Adrenal gland (tissue), 12 donors: ENCODE results near the gene CNN3. TPM values are rescaled to one million over a fixed set of nuclear protein-coding genes. Genes with fewer than 3 reads are reported as not detected.

Experiments used
- DNase-seq, 7 donors: peaks; one replicate each; pipeline ENCODE4 v3.0.0-alpha.2; 2019 to 2020
- H3K27ac ChIP-seq, 5 donors: fragments of 200-600 bp; sonication (generic) in 4 of 5; 1 replicate in 3 of 5; 2 replicates in 2 of 5; pipeline versions ENCODE4 v1.5.1 to v1.8.0; 2016 to 2020; ENCODE audit warnings: mild to moderate bottlenecking in 1 of 5
- H3K27me3 ChIP-seq: fragments of 200-600 bp; 2 replicates; pipeline ENCODE4 v1.8.0; 2021
- H3K36me3 ChIP-seq, 2 donors: fragments of 200-600 bp; replicated peaks in 1 of 2; 1 replicate in 1 of 2; 2 replicates in 1 of 2; pipeline versions ENCODE4 v1.5.1 to v1.8.0; 2018 to 2022
- H3K4me1 ChIP-seq, 2 donors: fragments of 200-600 bp; replicated peaks in 1 of 2; 1 replicate in 1 of 2; 2 replicates in 1 of 2; pipeline versions ENCODE4 v1.5.1 to v1.8.0; 2018 to 2021
- H3K4me3 ChIP-seq, 4 donors: fragments of 200-600 bp; sonication (generic) in 3 of 4; one replicate each; pipeline ENCODE4 v1.5.1; 2016 to 2018
- H3K9me3 ChIP-seq, 3 donors: fragments of 200-600 bp; sonication (generic) in 1 of 3; replicated peaks in 1 of 3; 1 replicate in 2 of 3; 2 replicates in 1 of 3; pipeline versions ENCODE4 v1.5.1 to v1.8.0; 2016 to 2021
- CTCF ChIP-seq, 6 experiments: fragments of 450-650 bp in 4 of 6; fragments of 200-600 bp in 2 of 6; sonication (generic) in 1 of 6; IDR thresholded peaks; 1 replicate in 5 of 6; 2 replicates in 1 of 6; pipeline versions ENCODE4 v1.5.1 to v1.8.0; 2016 to 2021; ENCODE audit warnings: antibody characterized with exemption in 6 of 6, mild to moderate bottlenecking in 2 of 6, moderate library complexity in 1 of 6
- POLR2A ChIP-seq, 2 donors: fragments of 450-650 bp; IDR thresholded peaks; one replicate each; pipeline ENCODE4 v1.6.1; 2017; ENCODE audit warnings: antibody characterized with exemption in 2 of 2, mild to moderate bottlenecking in 2 of 2, moderate library complexity in 1 of 2
- WGBS, 4 donors: extraction: QIAGEN DNeasy Blood & Tissue Kit in 2 of 4; methylation state at CpG; one replicate each; pipeline versions ENCODE4 v1.1.5 to v1.1.7; 2013 to 2017; 5-methylcytosine and 5-hydroxymethylcytosine counted together
- intact Hi-C, 2 donors: fragments of 100-400 bp; cut with DNase I; formaldehyde crosslinking; loops; one replicate each; pipeline versions ENCODE4 v1.14.1 to v1.15.0; 2022 to 2023
- polyA plus RNA-seq, 3 donors: library from polyadenylated mRNA; stranded (reverse); fragments of 200-250 nt in 2 of 3; fragments of 350-450 nt in 1 of 3; fragmentation: Illumina TruSeq in 1 of 3; extraction: RNeasy Lipid Tissue Mini Kit (QIAGEN cat#74804) in 1 of 3; gene quantifications; one replicate each; pipeline ENCODE4 v1.2.3, GENCODE V29; 2013 to 2014
- total RNA-seq, 9 donors: library from RNA; depleted of rRNA in 4 of 9; stranded (reverse); fragments of >200 nt in 4 of 9; fragments of 120-200 nt in 1 of 9; fragmentation: NEBNext Ultra II Directional in 1 of 9; extraction: Animal tissue kit (Norgen Biotek cat#: 25700) in 1 of 9; gene quantifications; one replicate each; pipeline versions ENCODE4 v1.1.0 to v1.2.4, GENCODE V29; 2013 to 2023
- donor health status: healthy with polysubstance abuse.
- donor health status: Bipolar disorder and iron deficiency.
- donor health status: DM: yes; HTN: yes; CAD: no.
- donor health status: DM: no; HTN: no; CAD: no.
- donor health status: DM: no; HTN: no; CAD: no.
- donor health status: DM: yes; HTN: yes; CAD: no.

The CNN3 gene
- total and polyA plus RNA-seq, 12 donors, result 97.3 to 766 (median 412) TPM

- no peak for DNase-seq
- no peaks in the 10 kb centered on the region for H3K9me3 ChIP-seq
- no peaks in the 10 kb centered on the region for H3K36me3 ChIP-seq
- no peak overlapping the region for H3K4me3 ChIP-seq
- H3K27ac ChIP-seq, result no peak overlapping the region
- H3K27me3 ChIP-seq, result no peaks in the 10 kb centered on the region
- no peak for TF ChIP-seq POLR2A (IDR thresholded peaks at IDR 0.05)
- TF ChIP-seq CTCF (IDR thresholded peaks at IDR 0.05), result no peak
- 66 to 79% (median 71%) methylated on average over 2 of the region's 2 CpGs for WGBS, 4 donors
- H3K4me1 ChIP-seq, result peaks cover 17 to 57% of the 10 kb centered on the region in 2 donors
- intact Hi-C loops, result loop anchor here in 1 of 2 donors (10.0 kb wide), 1 partner anchor 66 kb away; the partner anchor contains the start of gene CNN3
These were observed 67.7 kb downstream of the CNN3 start for GRCh38 chr1:94859174-94859573.

- no peaks in the 10 kb centered on the region for H3K36me3 ChIP-seq
- intact Hi-C loops, result loop anchor here in 1 of 2 donors (10.0 kb wide), 1 partner anchor 67 kb away; the partner anchor contains the start of gene CNN3
- H3K27ac ChIP-seq, result no peak overlapping the region
- no peaks in the 10 kb centered on the region for H3K27me3 ChIP-seq
- no peak overlapping the region for H3K4me3 ChIP-seq
- H3K4me1 ChIP-seq, result peaks cover 9 to 48% of the 10 kb centered on the region in 2 donors
- peak in 4 of 7 donors; percentile 53 to 64 (median 60) for DNase-seq
- WGBS, 4 donors, result 47 to 62% (median 52%) methylated on average over 2 of the region's 2 CpGs
- no peaks in the 10 kb centered on the region for H3K9me3 ChIP-seq
- TF ChIP-seq CTCF (IDR thresholded peaks at IDR 0.05) (no peak), POLR2A (IDR thresholded peaks at IDR 0.05) (no peak)
These were observed 68.6 kb downstream of the CNN3 start for GRCh38 chr1:94858276-94858675.

GRCh38 chr1:94856868-94857267 lies 70.0 kb downstream of the CNN3 start:
- Histone ChIP-seq H3K9me3 (no peaks in the 10 kb centered on the region), H3K27me3 (no peaks in the 10 kb centered on the region), H3K36me3 (no peaks in the 10 kb centered on the region), H3K4me1 (peaks cover 0 to 35% of the 10 kb centered on the region in 2 donors), H3K4me3 (no peak overlapping the region), H3K27ac (no peak overlapping the region)
- TF ChIP-seq POLR2A (IDR thresholded peaks at IDR 0.05) (no peak), CTCF (IDR thresholded peaks at IDR 0.05) (no peak)
- intact Hi-C loops, result loop anchor here in 1 of 2 donors (10.0 kb wide), 1 partner anchor 68 kb away; the partner anchor contains the start of gene CNN3
- no peak for DNase-seq
- WGBS, 4 donors, result 84 to 94% (median 93%) methylated on average over 3 of the region's 3 CpGs

- H3K9me3 ChIP-seq, result no peaks in the 10 kb centered on the region
- intact Hi-C loops, result loop anchor here in 1 of 2 donors (10.0 kb wide), 1 partner anchor 69 kb away; the partner anchor contains the start of gene CNN3
- no peak for DNase-seq
- H3K36me3 ChIP-seq, result no peaks in the 10 kb centered on the region
- H3K27me3 ChIP-seq, result no peaks in the 10 kb centered on the region
- no peak for TF ChIP-seq POLR2A (IDR thresholded peaks at IDR 0.05)
- no peak for TF ChIP-seq CTCF (IDR thresholded peaks at IDR 0.05)
- H3K27ac ChIP-seq, result no peak overlapping the region
- peaks cover 0 to 26% of the 10 kb centered on the region in 2 donors for H3K4me1 ChIP-seq
- 84 to 93% (median 89%) methylated on average over 5 of the region's 5 CpGs for WGBS, 4 donors
- no peak overlapping the region for H3K4me3 ChIP-seq
These were observed 70.9 kb downstream of the CNN3 start for GRCh38 chr1:94856004-94856403.
